H1 (cell line): ENCODE measurements around the gene GRIK4. TPM values are rescaled to one million over a fixed set of nuclear protein-coding genes. Genes with fewer than 3 reads are reported as not detected.

Experiments
- CTCF ChIA-PET: fragments of 300-600 bp; sonication (Branson Sonifier 250); formaldehyde crosslinking; loops from one replicate; lab custom pipeline; 2021; ENCODE audit not compliant: partially characterized antibody; lab: Charles Lee
- POLR2A ChIA-PET: fragments of 300-600 bp; sonication (Branson Sonifier 250); formaldehyde crosslinking; loops from one replicate; lab custom pipeline; 2021; ENCODE audit warnings: inconsistent platforms; ENCODE audit not compliant: partially characterized antibody; lab: Charles Lee
- DNase-seq, 2 experiments: peaks; one replicate each; pipeline versions ENCODE4 v3.0.0 to v3.0.0-alpha.2; 2010 to 2022; ENCODE audit warnings: low spot score in 2 of 2, low read depth in 1 of 2, mixed read lengths in 1 of 2
- FAIRE-seq: peaks from 2 replicates; lab custom pipeline; 2011; peaks lifted over from hg19 to GRCh38; lab: Jason Lieb, UNC
- H2AFZ ChIP-seq: 2 replicates; pipeline ENCODE4 v1.8.1; 2012; ENCODE audit warnings: low read length, inconsistent platforms
- H2AK5ac ChIP-seq: 2 replicates; pipeline ENCODE4 v1.6.1; 2013; ENCODE audit warnings: low read depth, low read length
- H2BK120ac ChIP-seq: replicated peaks from 2 replicates; pipeline ENCODE3; 2013; ENCODE audit warnings: low read depth, low read length, inconsistent platforms
- H2BK12ac ChIP-seq: 2 replicates; pipeline ENCODE4 v1.6.1; 2013; ENCODE audit warnings: low read depth, low read length
- H2BK15ac ChIP-seq: 2 replicates; pipeline ENCODE4 v1.6.1; 2013; ENCODE audit warnings: low read length
- H2BK20ac ChIP-seq: 2 replicates; pipeline ENCODE4 v1.6.1; 2013; ENCODE audit warnings: low read length
- H2BK5ac ChIP-seq: 2 replicates; pipeline ENCODE4 v1.6.1; 2013; ENCODE audit warnings: low read depth, low read length
- H3K14ac ChIP-seq: 2 replicates; pipeline ENCODE4 v1.6.1; 2013; ENCODE audit warnings: inconsistent platforms; ENCODE audit not compliant: insufficient read length
- H3K18ac ChIP-seq: 2 replicates; pipeline ENCODE4 v1.6.1; 2013; ENCODE audit warnings: low read length; ENCODE audit errors: extremely low read depth
- H3K23ac ChIP-seq: 2 replicates; pipeline ENCODE4 v1.6.1; 2013; ENCODE audit warnings: inconsistent platforms; ENCODE audit not compliant: insufficient read length
- H3K23me2 ChIP-seq: 2 replicates; pipeline ENCODE4 v1.6.1; 2013; ENCODE audit warnings: low read depth, low read length
- H3K27ac ChIP-seq: 2 replicates; pipeline ENCODE4 v1.6.1; 2011; ENCODE audit warnings: low read depth, low read length, inconsistent platforms
- H3K27me3 ChIP-seq, 4 experiments: replicated peaks in 1 of 4; 1 replicate in 1 of 4; 2 replicates in 3 of 4; pipeline versions ENCODE4 v1.6.1 to v1.8.1; 2011 to 2013; ENCODE audit warnings: low read length in 3 of 4, mild to moderate bottlenecking in 3 of 4, inconsistent platforms in 2 of 4, mixed read lengths in 2 of 4, moderate library complexity in 1 of 4; ENCODE audit not compliant: control insufficient read depth in 3 of 4, insufficient read depth in 3 of 4; ENCODE audit errors: extremely low read depth in 1 of 4
- H3K36me3 ChIP-seq, 4 experiments: 2 replicates each; pipeline versions ENCODE4 v1.6.1 to v1.8.1; 2011 to 2013; ENCODE audit warnings: mild to moderate bottlenecking in 4 of 4, low read length in 3 of 4, moderate library complexity in 2 of 4, control low read depth in 1 of 4, inconsistent platforms in 1 of 4; ENCODE audit not compliant: insufficient read depth in 4 of 4, control insufficient read depth in 2 of 4
- H3K4ac ChIP-seq: replicated peaks from 2 replicates; pipeline ENCODE3; 2013; ENCODE audit warnings: low read length, low read depth, mixed read lengths, inconsistent platforms; ENCODE audit not compliant: insufficient read length
- H3K4me1 ChIP-seq, 4 experiments: replicated peaks in 1 of 4; 1 replicate in 1 of 4; 2 replicates in 3 of 4; pipeline versions ENCODE4 v1.6.1 to v1.8.1; 2011 to 2013; ENCODE audit warnings: low read length in 3 of 4, inconsistent platforms in 2 of 4, mixed read lengths in 1 of 4; ENCODE audit not compliant: insufficient read depth in 4 of 4, control insufficient read depth in 3 of 4
- H3K4me2 ChIP-seq, 2 experiments: 2 replicates each; pipeline versions ENCODE4 v1.6.1 to v1.8.1; 2011 to 2013; ENCODE audit warnings: low read depth in 2 of 2, low read length in 2 of 2, control low read depth in 1 of 2, inconsistent platforms in 1 of 2, mild to moderate bottlenecking in 1 of 2; ENCODE audit not compliant: insufficient read depth in 1 of 2
- H3K4me3 ChIP-seq, 4 experiments: fragments of 200-600, 300-600 bp in 1 of 4; sonication (generic), shearing (Covaris generic), sonication (Bioruptor Twin) in 1 of 4; 2 replicates each; pipeline versions ENCODE4 v1.5.1 to v1.8.1; 2011 to 2016; ENCODE audit warnings: low read length in 4 of 4, low read depth in 3 of 4, control low read depth in 2 of 4, inconsistent platforms in 2 of 4, mild to moderate bottlenecking in 2 of 4, mixed read lengths in 1 of 4, moderate library complexity in 1 of 4; ENCODE audit not compliant: insufficient read depth in 2 of 4; ENCODE audit errors: extremely low read depth in 1 of 4
- H3K56ac ChIP-seq: replicated peaks from 2 replicates; pipeline ENCODE3; 2013; ENCODE audit warnings: low read depth, mild to moderate bottlenecking, mixed read lengths, low read length, inconsistent platforms; ENCODE audit not compliant: insufficient read length
- H3K79me1 ChIP-seq: 2 replicates; pipeline ENCODE4 v1.6.1; 2013; ENCODE audit warnings: low read depth, low read length, control low read depth
- H3K79me2 ChIP-seq, 2 experiments: 2 replicates each; pipeline versions ENCODE4 v1.6.1 to v1.8.1; 2012 to 2013; ENCODE audit warnings: low read length in 2 of 2, mild to moderate bottlenecking in 2 of 2, inconsistent platforms in 1 of 2; ENCODE audit not compliant: insufficient read depth in 2 of 2, control insufficient read depth in 1 of 2
- H3K9ac ChIP-seq, 4 experiments: replicated peaks in 1 of 4; 1 replicate in 1 of 4; 2 replicates in 3 of 4; pipeline versions ENCODE4 v1.6.1 to v1.8.1; 2011 to 2013; ENCODE audit warnings: low read depth in 3 of 4, low read length in 3 of 4, control low read depth in 2 of 4, mild to moderate bottlenecking in 2 of 4, moderate library complexity in 2 of 4, inconsistent platforms in 1 of 4; ENCODE audit errors: extremely low read depth in 1 of 4
- H3K9me3 ChIP-seq, 2 experiments: 2 replicates each; pipeline versions ENCODE4 v1.6.1 to v1.8.1; 2012 to 2013; ENCODE audit warnings: mild to moderate bottlenecking in 2 of 2, moderate library complexity in 2 of 2, control low read depth in 1 of 2, inconsistent platforms in 1 of 2, low read depth in 1 of 2, low read length in 1 of 2, mixed read lengths in 1 of 2; ENCODE audit not compliant: insufficient read depth in 2 of 2
- H4K20me1 ChIP-seq, 2 experiments: replicated peaks in 1 of 2; 2 replicates each; pipeline versions ENCODE3 to v1.8.1; 2011 to 2013; ENCODE audit warnings: inconsistent platforms in 2 of 2, low read length in 2 of 2, mild to moderate bottlenecking in 1 of 2; ENCODE audit not compliant: insufficient read depth in 2 of 2, control insufficient read depth in 1 of 2
- H4K5ac ChIP-seq: 2 replicates; pipeline ENCODE4 v1.6.1; 2013; ENCODE audit warnings: low read length, low read depth, mixed read lengths, inconsistent platforms; ENCODE audit not compliant: insufficient read length
- H4K8ac ChIP-seq: 2 replicates; pipeline ENCODE4 v1.8.0; 2013; ENCODE audit warnings: mild to moderate bottlenecking, moderate library complexity, low read length, inconsistent platforms; ENCODE audit not compliant: insufficient read depth; ENCODE audit errors: extremely low read depth
- H4K91ac ChIP-seq: replicated peaks from 2 replicates; pipeline ENCODE3; 2013; ENCODE audit warnings: low read length, mixed read lengths, inconsistent platforms; ENCODE audit not compliant: insufficient read length
- CBX5 ChIP-seq: fragments of 300-800, 300-1000 bp; sonication (generic); IDR thresholded peaks from 2 replicates; pipeline ENCODE4 v1.7.1; 2016; ENCODE audit warnings: antibody characterized with exemption, low read length, low read depth
- CEBPB ChIP-seq: IDR thresholded peaks from 2 replicates; pipeline ENCODE4 v1.6.1; 2012; ENCODE audit warnings: low read depth, low read length
- CHD1 ChIP-seq: IDR thresholded peaks from 2 replicates; pipeline ENCODE4 v1.6.1; 2012; ENCODE audit warnings: low read depth, low read length, improper control_type of control experiment
- EGR1 ChIP-seq: IDR thresholded peaks from 2 replicates; pipeline ENCODE4 v1.6.1; 2011; ENCODE audit warnings: low read depth, low read length, borderline replicate concordance
- EZH2 ChIP-seq: fragments of 200-600 bp; sonication (generic); IDR thresholded peaks from 2 replicates; pipeline ENCODE4 v1.7.1; 2012; ENCODE audit warnings: low read depth, mild to moderate bottlenecking, moderate library complexity, low read length, inconsistent platforms; ENCODE audit not compliant: severe bottlenecking
- HDAC2 ChIP-seq, 2 experiments: fragments of 300-600 bp in 1 of 2; sonication (generic) in 1 of 2; IDR thresholded peaks; 2 replicates each; pipeline ENCODE4 v1.6.1; 2011 to 2012; ENCODE audit warnings: low read depth in 2 of 2, low read length in 2 of 2, mild to moderate bottlenecking in 2 of 2, moderate library complexity in 2 of 2, borderline replicate concordance in 1 of 2, inconsistent platforms in 1 of 2
- JUND ChIP-seq: IDR thresholded peaks from 2 replicates; pipeline ENCODE4 v1.6.1; 2011; ENCODE audit warnings: mild to moderate bottlenecking, improper control_type of control experiment, low read length
- MAFK ChIP-seq: IDR thresholded peaks from 2 replicates; pipeline ENCODE4 v1.6.1; 2012; ENCODE audit warnings: low read depth, mild to moderate bottlenecking, improper control_type of control experiment, low read length
- RAD21 ChIP-seq, 2 experiments: IDR thresholded peaks in 1 of 2; conservative IDR thresholded peaks in 1 of 2; 2 replicates each; pipeline ENCODE4 v1.6.1; 2011; ENCODE audit warnings: low read depth in 2 of 2, low read length in 2 of 2, improper control_type of control experiment in 1 of 2, inconsistent platforms in 1 of 2, mild to moderate bottlenecking in 1 of 2, moderate library complexity in 1 of 2
- RFX5 ChIP-seq: IDR thresholded peaks from 2 replicates; pipeline ENCODE4 v1.6.1; 2011; ENCODE audit warnings: low read depth, low read length, improper control_type of control experiment, borderline replicate concordance
- SIN3A ChIP-seq, 2 experiments: IDR thresholded peaks in 1 of 2; conservative IDR thresholded peaks in 1 of 2; 2 replicates each; pipeline ENCODE4 v1.6.1; 2011 to 2012; ENCODE audit warnings: low read length in 2 of 2, improper control_type of control experiment in 1 of 2, low read depth in 1 of 2, mild to moderate bottlenecking in 1 of 2
- SP2 ChIP-seq: IDR thresholded peaks from 2 replicates; pipeline ENCODE4 v1.6.1; 2012; ENCODE audit warnings: mild to moderate bottlenecking, low read length, inconsistent platforms
- TEAD4 ChIP-seq: IDR thresholded peaks from 2 replicates; pipeline ENCODE4 v1.6.1; 2012; ENCODE audit warnings: low read depth, low read length, inconsistent platforms, mixed read lengths
- WGBS, 2 experiments: shearing (Covaris generic) in 1 of 2; methylation state at CpG; one replicate each; pipeline versions ENCODE4 v1.1.6 to v1.1.7; 2013 to 2015; ENCODE audit warnings: low lambda C conversion rate in 2 of 2, mixed read lengths in 2 of 2, inconsistent platforms in 1 of 2, low coverage in 1 of 2, missing lambda C conversion rate in 1 of 2; ENCODE audit not compliant: insufficient replicate concordance in 2 of 2, insufficient coverage in 1 of 2, insufficient read length in 1 of 2; ENCODE audit errors: extremely low coverage in 1 of 2, missing lambda C conversion rate in 1 of 2; 5-methylcytosine and 5-hydroxymethylcytosine counted together
- polyA plus RNA-seq, 7 experiments: library from polyadenylated mRNA; depleted of rRNA in 3 of 7; stranded (reverse) in 5 of 7; unstranded in 2 of 7; fragments of >200 nt in 5 of 7; fragments of 200-250 nt in 2 of 7; gene quantifications; 1 replicate in 5 of 7; 2 replicates in 1 of 7; 4 replicates in 1 of 7; pipeline versions ENCODE4 v1.2.1 to v1.2.3, GENCODE V29; 2011 to 2013; ENCODE audit warnings: missing spikeins in 2 of 7, mixed read lengths in 2 of 7
- total RNA-seq: library from RNA; stranded (reverse); fragmentation: NEBNext Ultra II Directional; extraction: Animal tissue kit (Norgen Biotek cat#: 25700); gene quantifications from 2 replicates; pipeline ENCODE4 v1.2.1, GENCODE V29; 2021

The GRIK4 gene
- total and polyA plus RNA-seq, 2 of the 8 experiments (the other 6 are each of a cell fraction or from before 2014, with no cell fraction given), result 1.2 to 2.9 TPM

DNA sequence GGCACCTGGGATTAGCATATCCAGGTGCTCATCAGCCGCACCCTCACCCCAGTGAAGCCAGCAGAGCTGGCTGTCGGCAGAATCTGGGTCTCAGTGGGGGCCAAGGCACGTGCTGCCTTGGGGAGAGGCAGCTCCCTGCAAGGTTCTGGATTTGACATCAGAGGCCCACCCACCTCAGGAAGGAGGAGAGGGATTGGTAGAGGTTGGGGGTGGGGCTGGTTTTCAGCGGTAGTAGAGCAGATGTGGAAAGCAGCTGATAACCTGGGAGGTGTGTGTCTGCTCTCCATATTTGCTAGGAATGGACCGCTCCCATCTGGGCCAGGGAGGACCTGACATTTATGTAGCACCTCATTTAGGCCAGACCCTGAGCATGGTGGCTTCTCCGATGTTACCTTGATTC is 147.5 kb downstream of the GRIK4 start:
- no peak for TF ChIP-seq SIN3A (conservative IDR thresholded peaks at IDR 0.05 in 1 of 2, IDR thresholded peaks at IDR 0.05 in 1 of 2; ENCODE audit: low read depth in 1 of 2, low read length in 2 of 2)
- TF ChIP-seq CEBPB, result no peak
- no peak for TF ChIP-seq HDAC2 (IDR thresholded peaks at IDR 0.05; ENCODE audit: borderline replicate concordance in 1 of 2, low read depth in 2 of 2, low read length in 2 of 2)
- no peak for TF ChIP-seq SP2
- no peak for TF ChIP-seq TEAD4
- TF ChIP-seq RAD21 (IDR thresholded peaks at IDR 0.05 in 1 of 2, conservative IDR thresholded peaks at IDR 0.05 in 1 of 2; ENCODE audit: low read depth in 2 of 2, low read length in 2 of 2), result no peak
- no peak for TF ChIP-seq RFX5
- TF ChIP-seq MAFK, result no peak
- TF ChIP-seq CBX5, result no peak
- TF ChIP-seq EGR1, result no peak
- TF ChIP-seq EZH2, result no peak
- TF ChIP-seq JUND, result no peak
- no peak for TF ChIP-seq CHD1
- H4K20me1 ChIP-seq, result no peaks in the 10 kb centered on the region
- POLR2A ChIA-PET, result no interaction called here

More for the DNA sequence above, 147.5 kb downstream of the GRIK4 start:
- Histone ChIP-seq H4K91ac (no peak overlapping the region), H2BK120ac (no peak overlapping the region), H2BK15ac (no peak overlapping the region; the same call in 1 of the 2 replicates), H2BK12ac (peak overlapping the region; percentile 94; the same call in 1 of the 2 replicates), H3K56ac (no peak overlapping the region), H3K4me2 (no peak overlapping the region), H3K4me1 (peaks cover 3 to 6% (median 4%) of the 10 kb centered on the region in 4 experiments; a peak in 5 of 7 replicates), H3K79me1 (no peaks in the 10 kb centered on the region), H3K18ac (no peak overlapping the region), H3K4me3 (no peak overlapping the region), H4K5ac (no peak overlapping the region), H2AFZ (no peak overlapping the region), H2AK5ac (peak overlapping the region; percentile 79; the same call in 1 of the 2 replicates), H3K27ac (no peak overlapping the region), H3K14ac (no peak overlapping the region), H3K9ac (no peak overlapping the region), H3K23me2 (no peaks in the 10 kb centered on the region), H3K79me2 (no peaks in the 10 kb centered on the region), H3K36me3 (no peaks in the 10 kb centered on the region), H4K8ac (no peak overlapping the region; the same call in 1 of the 2 replicates), H2BK5ac (no peak overlapping the region), H3K4ac (no peak overlapping the region), H2BK20ac (no peak overlapping the region), H3K27me3 (no peaks in the 10 kb centered on the region; a peak in 2 of 7 replicates), H3K9me3 (no peaks in the 10 kb centered on the region), H3K23ac (no peak overlapping the region)
- FAIRE-seq (no peak), DNase-seq (no peak)
- 95% methylated on average over 6 of the region's 6 CpGs; no CpG with 5 or more reads in 1 of the 2 experiments for WGBS, 2 experiments
- CTCF ChIA-PET, result interaction anchor here (0.9 to 5.4 kb wide), 26 partner anchors 10 to 293 kb away, joined by 3 to 27 read pairs (median 6); no protein-coding TSS in a partner anchor
